Nephron (organoid): ENCODE measurements around the gene FOXL1.

ENCODE experiments used
- H3K27ac Mint-ChIP-seq, 3 experiments: 2 replicates each; pipeline ENCODE4 v1.8.0; 2020; ENCODE audit warnings: mixed read lengths in 3 of 3, mild to moderate bottlenecking in 2 of 3, moderate library complexity in 1 of 3
- H3K27me3 Mint-ChIP-seq: 2 replicates; pipeline ENCODE4 v1.8.0; 2021; ENCODE audit warnings: low read depth, mild to moderate bottlenecking, moderate library complexity, mixed read lengths
- H3K36me3 Mint-ChIP-seq: 2 replicates; pipeline ENCODE4 v1.8.0; 2020; ENCODE audit warnings: low read depth, mixed read lengths
- H3K4me1 Mint-ChIP-seq: 2 replicates; pipeline ENCODE4 v1.8.0; 2020; ENCODE audit warnings: mixed read lengths
- H3K4me3 Mint-ChIP-seq, 3 experiments: 2 replicates each; pipeline ENCODE4 v1.8.0; 2020; ENCODE audit warnings: mild to moderate bottlenecking in 3 of 3, mixed read lengths in 3 of 3, moderate library complexity in 2 of 3
- H3K9me3 Mint-ChIP-seq: 2 replicates; pipeline ENCODE4 v1.8.0; 2020; ENCODE audit warnings: mixed read lengths
- CTCF ChIP-seq, 3 experiments: fragments of 200-600 bp; sonication (generic); IDR thresholded peaks; one replicate each; pipeline ENCODE4 v1.5.0; 2021; ENCODE audit warnings: antibody characterized with exemption in 3 of 3; ENCODE audit not compliant: unreplicated experiment in 3 of 3

The FOXL1 gene

DNA sequence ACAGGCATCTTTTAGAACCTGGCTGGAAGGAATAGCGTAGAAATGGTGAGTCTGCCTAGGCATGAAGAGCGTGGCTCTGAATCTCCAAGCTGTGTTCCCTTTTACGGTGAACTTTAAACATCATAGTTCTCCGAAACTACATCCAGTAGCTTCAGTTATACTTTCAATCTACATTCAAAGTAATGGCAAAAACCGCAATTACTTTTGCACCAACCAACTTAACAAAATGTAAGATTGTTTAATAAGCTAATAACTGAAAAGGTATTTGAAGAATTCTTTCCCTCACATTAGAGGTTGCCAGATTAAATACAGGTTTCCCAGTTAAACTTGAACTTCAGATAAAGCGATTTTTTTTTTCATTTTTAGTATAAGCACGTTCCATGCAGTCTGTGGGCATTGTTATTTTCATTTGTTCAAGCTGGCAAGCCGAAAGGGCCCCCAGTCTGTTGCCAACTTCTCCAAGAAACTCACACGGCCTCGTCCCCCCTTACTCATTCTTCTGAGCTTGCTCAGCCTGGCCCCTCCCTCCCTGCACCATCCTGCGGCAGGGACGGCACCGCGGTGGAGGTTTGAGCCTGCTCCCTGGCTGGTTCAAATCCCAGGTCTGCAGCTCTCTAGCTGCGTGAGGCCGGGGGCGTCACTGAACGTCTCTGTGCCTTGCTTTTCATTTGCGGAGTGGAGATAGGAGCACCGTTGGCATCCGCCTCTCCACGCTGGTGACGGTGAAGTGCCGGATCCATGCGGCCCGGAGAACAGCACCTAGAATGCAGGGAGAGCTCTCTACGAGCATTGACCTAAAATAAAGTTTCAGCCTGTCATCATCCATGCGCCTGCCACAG is 19.8 kb upstream of the FOXL1 start:
- no peak overlapping the region for H3K4me3 Mint-ChIP-seq
- no peaks in the 10 kb centered on the region for H3K36me3 Mint-ChIP-seq
- H3K27ac Mint-ChIP-seq, result no peak overlapping the region
- peaks cover 7% of the 10 kb centered on the region for H3K4me1 Mint-ChIP-seq
- peaks cover 3% of the 10 kb centered on the region for H3K9me3 Mint-ChIP-seq
- TF ChIP-seq CTCF (IDR thresholded peaks at IDR 0.05; ENCODE audit: unreplicated experiment in 3 of 3), result no peak
- peaks cover 46% of the 10 kb centered on the region for H3K27me3 Mint-ChIP-seq

DNA sequence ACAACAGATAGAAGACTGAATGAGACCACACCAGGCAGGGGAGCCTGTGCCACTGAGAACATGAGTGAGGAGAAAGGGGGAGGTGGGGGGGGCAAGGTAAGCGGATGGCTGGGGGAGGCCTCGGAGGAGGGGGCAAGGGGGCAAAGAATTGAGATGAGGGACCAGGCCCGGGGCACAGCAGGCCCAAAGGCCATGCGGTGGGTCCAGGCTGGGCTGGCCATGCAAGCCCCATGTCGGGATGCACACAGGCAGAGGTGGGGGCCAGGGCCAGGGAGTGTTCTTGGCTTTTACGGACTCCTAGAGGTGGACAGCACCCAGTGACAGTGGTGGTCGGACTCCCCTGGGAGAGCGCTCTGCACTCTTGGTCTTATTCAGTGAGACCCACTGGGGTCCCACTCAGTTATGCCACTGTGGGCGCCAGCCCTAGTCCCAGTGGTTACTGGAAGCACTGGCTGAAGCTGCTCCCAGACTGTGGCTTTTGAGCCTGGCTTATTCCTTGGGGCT is 18.5 kb upstream of the FOXL1 start:
- Mint-ChIP-seq H3K4me3 (no peak overlapping the region), H3K27me3 (peaks cover 52% of the 10 kb centered on the region), H3K4me1 (peaks cover 19% of the 10 kb centered on the region), H3K9me3 (no peaks in the 10 kb centered on the region), H3K27ac (no peak overlapping the region), H3K36me3 (no peaks in the 10 kb centered on the region)
- TF ChIP-seq CTCF (IDR thresholded peaks at IDR 0.05; ENCODE audit: unreplicated experiment in 3 of 3), result no peak

DNA sequence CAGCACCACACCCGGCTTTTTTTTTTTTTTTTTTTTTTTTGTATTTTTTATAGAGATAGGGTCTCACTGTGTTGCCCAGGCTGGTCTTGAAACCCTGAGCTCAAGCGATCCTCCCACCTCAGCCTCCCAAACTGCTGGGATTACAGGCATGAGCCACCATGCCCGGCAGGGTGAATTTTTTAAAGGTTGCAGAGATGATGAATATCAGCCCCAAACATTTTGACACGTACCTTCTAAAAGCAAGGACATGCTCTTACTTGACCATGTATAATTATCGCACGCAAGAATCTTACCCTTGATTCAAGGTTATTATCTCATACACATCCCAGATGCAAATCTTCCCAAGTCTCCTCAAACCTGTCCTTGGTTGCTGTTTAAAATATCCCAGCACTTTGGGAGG is 16.0 kb upstream of the FOXL1 start:
- no peaks in the 10 kb centered on the region for H3K9me3 Mint-ChIP-seq
- no peak overlapping the region for H3K4me3 Mint-ChIP-seq
- H3K36me3 Mint-ChIP-seq, result no peaks in the 10 kb centered on the region

GRCh38 chr16:86563469-86564345 is 14.6 kb upstream of the FOXL1 start:
- Mint-ChIP-seq H3K27me3 (peaks cover 66% of the 10 kb centered on the region), H3K27ac (peak overlapping the region; percentile 72 to 88 (median 84)), H3K9me3 (no peaks in the 10 kb centered on the region), H3K36me3 (peaks cover 1% of the 10 kb centered on the region), H3K4me1 (peaks cover 25% of the 10 kb centered on the region), H3K4me3 (peak overlapping the region; percentile 76 to 90 (median 82))
- TF ChIP-seq CTCF (IDR thresholded peaks at IDR 0.05; ENCODE audit: unreplicated experiment in 3 of 3), result peak; percentile 100

More for the DNA sequence above, 16.0 kb upstream of the FOXL1 start:
- Mint-ChIP-seq H3K27ac (no peak overlapping the region), H3K27me3 (peaks cover 61% of the 10 kb centered on the region), H3K4me1 (peaks cover 25% of the 10 kb centered on the region)
- no peak for TF ChIP-seq CTCF (IDR thresholded peaks at IDR 0.05; ENCODE audit: unreplicated experiment in 3 of 3)

DNA sequence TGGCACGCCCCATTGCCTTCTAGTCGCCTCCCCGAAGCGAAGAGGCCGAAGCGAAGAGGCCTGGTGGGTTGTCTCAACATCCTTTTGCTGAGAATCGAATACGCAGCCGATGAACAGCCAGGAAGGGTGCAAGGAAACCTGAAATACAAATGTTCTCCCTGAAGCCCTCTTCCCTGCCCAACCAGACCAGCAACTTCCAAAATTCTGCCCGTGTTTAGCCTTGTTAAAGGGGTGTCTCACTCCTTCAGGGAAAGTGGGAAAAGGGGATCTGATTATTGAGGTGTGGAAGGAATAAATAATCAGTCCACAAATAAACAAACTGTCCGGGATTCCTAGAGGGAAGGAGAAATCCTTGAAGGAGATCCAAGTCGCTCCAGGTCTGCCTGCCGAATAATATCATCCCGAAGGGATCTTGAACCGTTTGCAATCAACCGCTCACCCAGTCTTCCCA is 13.1 kb upstream of the FOXL1 start:
- H3K36me3 Mint-ChIP-seq, result peaks cover 16% of the 10 kb centered on the region
- H3K27ac Mint-ChIP-seq, result peak overlapping the region; percentile 72 to 94 (median 84)
- TF ChIP-seq CTCF (IDR thresholded peaks at IDR 0.05; ENCODE audit: unreplicated experiment in 3 of 3), result no peak
- peaks cover 25% of the 10 kb centered on the region for H3K4me1 Mint-ChIP-seq
- H3K9me3 Mint-ChIP-seq, result no peaks in the 10 kb centered on the region
- peaks cover 78% of the 10 kb centered on the region for H3K27me3 Mint-ChIP-seq
- H3K4me3 Mint-ChIP-seq, result peak overlapping the region; percentile 79 to 90 (median 82)
